NB4 (cell line): ENCODE measurements around the gene GNA12.

ENCODE experiments used
- MAX ChIP-seq: IDR thresholded peaks from 2 replicates; pipeline ENCODE4 v1.6.1; 2011; ENCODE audit warnings: low read depth, low read length
- MYC ChIP-seq: IDR thresholded peaks from 2 replicates; pipeline ENCODE4 v1.6.1; 2011; ENCODE audit warnings: low read depth, low read length
- POLR2A ChIP-seq: IDR thresholded peaks from 2 replicates; pipeline ENCODE4 v1.6.1; 2011; ENCODE audit warnings: mild to moderate bottlenecking; ENCODE audit not compliant: insufficient read length; ENCODE audit errors: extremely low read depth
- TF ChIP-seq, protein P1 (sequence below): IDR thresholded peaks from one replicate; pipeline ENCODE4 v1.5.1; 2012; ENCODE audit warnings: low read depth, low read length

GRCh38 chr7:2819954-2820397 lies 24.1 kb downstream of the GNA12 start:
- TF ChIP-seq, protein P1, sequence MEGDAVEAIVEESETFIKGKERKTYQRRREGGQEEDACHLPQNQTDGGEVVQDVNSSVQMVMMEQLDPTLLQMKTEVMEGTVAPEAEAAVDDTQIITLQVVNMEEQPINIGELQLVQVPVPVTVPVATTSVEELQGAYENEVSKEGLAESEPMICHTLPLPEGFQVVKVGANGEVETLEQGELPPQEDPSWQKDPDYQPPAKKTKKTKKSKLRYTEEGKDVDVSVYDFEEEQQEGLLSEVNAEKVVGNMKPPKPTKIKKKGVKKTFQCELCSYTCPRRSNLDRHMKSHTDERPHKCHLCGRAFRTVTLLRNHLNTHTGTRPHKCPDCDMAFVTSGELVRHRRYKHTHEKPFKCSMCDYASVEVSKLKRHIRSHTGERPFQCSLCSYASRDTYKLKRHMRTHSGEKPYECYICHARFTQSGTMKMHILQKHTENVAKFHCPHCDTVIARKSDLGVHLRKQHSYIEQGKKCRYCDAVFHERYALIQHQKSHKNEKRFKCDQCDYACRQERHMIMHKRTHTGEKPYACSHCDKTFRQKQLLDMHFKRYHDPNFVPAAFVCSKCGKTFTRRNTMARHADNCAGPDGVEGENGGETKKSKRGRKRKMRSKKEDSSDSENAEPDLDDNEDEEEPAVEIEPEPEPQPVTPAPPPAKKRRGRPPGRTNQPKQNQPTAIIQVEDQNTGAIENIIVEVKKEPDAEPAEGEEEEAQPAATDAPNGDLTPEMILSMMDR = no peak
- TF ChIP-seq POLR2A (no peak), MAX (no peak), MYC (no peak)
